Measurements from ENCODE around the gene HECW1.

The HECW1 gene

GRCh38 chr7:43535810-43536585 lies 423.6 kb downstream of the HECW1 start:
- H3K9me3 ChIP-seq (ENCODE audit: control insufficient read depth, insufficient read depth, low read depth, low read length), result no peaks in the 10 kb centered on the region
- TF ChIP-seq KLF1 (tag by site-specific recombination; IDR thresholded peaks at IDR 0.05) (0 out of 2 replicates have a peak, but pooled peaks have one; percentile 36), ZNF132 (tag by site-specific recombination; IDR thresholded peaks at IDR 0.05; ENCODE audit: borderline replicate concordance) (no peak), ZNF626 (tag by site-specific recombination; IDR thresholded peaks at IDR 0.05) (no peak), ZNF398 (tag by site-specific recombination; IDR thresholded peaks at IDR 0.05) (peak; percentile 49; the same call in 1 of the 2 replicates), ZFP69B (tag by site-specific recombination; IDR thresholded peaks at IDR 0.05) (0 out of 2 replicates have a peak, but pooled peaks have one; percentile 61), ZNF529 (tag by site-specific recombination; IDR thresholded peaks at IDR 0.05; ENCODE audit: insufficient replicate concordance) (no peak), ZBTB48 (tag by site-specific recombination; IDR thresholded peaks at IDR 0.05) (no peak), ZNF16 (tag by site-specific recombination; IDR thresholded peaks at IDR 0.05; ENCODE audit: low read depth) (no peak), ZNF221 (tag by site-specific recombination; IDR thresholded peaks at IDR 0.05; ENCODE audit: borderline replicate concordance) (no peak), ZNF692 (tag by site-specific recombination; IDR thresholded peaks at IDR 0.05) (peak; percentile 89)
- TF ChIP-seq, protein P1, sequence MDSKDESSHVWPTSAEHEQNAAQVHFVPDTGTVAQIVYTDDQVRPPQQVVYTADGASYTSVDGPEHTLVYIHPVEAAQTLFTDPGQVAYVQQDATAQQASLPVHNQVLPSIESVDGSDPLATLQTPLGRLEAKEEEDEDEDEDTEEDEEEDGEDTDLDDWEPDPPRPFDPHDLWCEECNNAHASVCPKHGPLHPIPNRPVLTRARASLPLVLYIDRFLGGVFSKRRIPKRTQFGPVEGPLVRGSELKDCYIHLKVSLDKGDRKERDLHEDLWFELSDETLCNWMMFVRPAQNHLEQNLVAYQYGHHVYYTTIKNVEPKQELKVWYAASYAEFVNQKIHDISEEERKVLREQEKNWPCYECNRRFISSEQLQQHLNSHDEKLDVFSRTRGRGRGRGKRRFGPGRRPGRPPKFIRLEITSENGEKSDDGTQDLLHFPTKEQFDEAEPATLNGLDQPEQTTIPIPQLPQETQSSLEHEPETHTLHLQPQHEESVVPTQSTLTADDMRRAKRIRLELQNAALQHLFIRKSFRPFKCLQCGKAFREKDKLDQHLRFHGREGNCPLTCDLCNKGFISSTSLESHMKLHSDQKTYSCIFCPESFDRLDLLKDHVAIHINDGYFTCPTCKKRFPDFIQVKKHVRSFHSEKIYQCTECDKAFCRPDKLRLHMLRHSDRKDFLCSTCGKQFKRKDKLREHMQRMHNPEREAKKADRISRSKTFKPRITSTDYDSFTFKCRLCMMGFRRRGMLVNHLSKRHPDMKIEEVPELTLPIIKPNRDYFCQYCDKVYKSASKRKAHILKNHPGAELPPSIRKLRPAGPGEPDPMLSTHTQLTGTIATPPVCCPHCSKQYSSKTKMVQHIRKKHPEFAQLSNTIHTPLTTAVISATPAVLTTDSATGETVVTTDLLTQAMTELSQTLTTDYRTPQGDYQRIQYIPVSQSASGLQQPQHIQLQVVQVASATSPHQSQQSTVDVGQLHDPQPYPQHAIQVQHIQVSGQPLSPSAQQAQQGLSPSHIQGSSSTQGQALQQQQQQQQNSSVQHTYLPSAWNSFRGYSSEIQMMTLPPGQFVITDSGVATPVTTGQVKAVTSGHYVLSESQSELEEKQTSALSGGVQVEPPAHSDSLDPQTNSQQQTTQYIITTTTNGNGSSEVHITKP (tag by site-specific recombination; IDR thresholded peaks at IDR 0.05), result peak; percentile 86
- TF ChIP-seq, protein P2, sequence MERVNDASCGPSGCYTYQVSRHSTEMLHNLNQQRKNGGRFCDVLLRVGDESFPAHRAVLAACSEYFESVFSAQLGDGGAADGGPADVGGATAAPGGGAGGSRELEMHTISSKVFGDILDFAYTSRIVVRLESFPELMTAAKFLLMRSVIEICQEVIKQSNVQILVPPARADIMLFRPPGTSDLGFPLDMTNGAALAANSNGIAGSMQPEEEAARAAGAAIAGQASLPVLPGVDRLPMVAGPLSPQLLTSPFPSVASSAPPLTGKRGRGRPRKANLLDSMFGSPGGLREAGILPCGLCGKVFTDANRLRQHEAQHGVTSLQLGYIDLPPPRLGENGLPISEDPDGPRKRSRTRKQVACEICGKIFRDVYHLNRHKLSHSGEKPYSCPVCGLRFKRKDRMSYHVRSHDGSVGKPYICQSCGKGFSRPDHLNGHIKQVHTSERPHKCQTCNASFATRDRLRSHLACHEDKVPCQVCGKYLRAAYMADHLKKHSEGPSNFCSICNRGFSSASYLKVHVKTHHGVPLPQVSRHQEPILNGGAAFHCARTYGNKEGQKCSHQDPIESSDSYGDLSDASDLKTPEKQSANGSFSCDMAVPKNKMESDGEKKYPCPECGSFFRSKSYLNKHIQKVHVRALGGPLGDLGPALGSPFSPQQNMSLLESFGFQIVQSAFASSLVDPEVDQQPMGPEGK (tag by site-specific recombination; IDR thresholded peaks at IDR 0.05), result no peak
- ChIA-PET CTCF (interaction anchor here (0.6 kb wide), 1 partner anchor 1653 kb away, joined by 4 read pairs; no protein-coding TSS in a partner anchor), POLR2A (interaction anchor here (2.0 kb wide), 1 partner anchor 47 kb away, joined by 9 read pairs; the partner anchor contains the start of gene STK17A)
- H3K4me1 ChIP-seq (ENCODE audit: control insufficient read depth, insufficient read depth, low read length), result peaks cover 7% of the 10 kb centered on the region; the same call in 1 of the 2 replicates
- H3K27ac ChIP-seq (ENCODE audit: extremely low read depth, low read depth, low read length), result no peak overlapping the region
- H3K4me3 ChIP-seq (ENCODE audit: low read depth, low read length), result no peak overlapping the region
- no peaks in the 10 kb centered on the region for H3K36me3 ChIP-seq (ENCODE audit: control insufficient read depth in 2 of 2, insufficient read depth in 1 of 2, low read length in 2 of 2)

- Histone ChIP-seq H3K9me3 (ENCODE audit: control insufficient read depth, insufficient read depth, low read depth, low read length) (no peaks in the 10 kb centered on the region), H3K27ac (ENCODE audit: extremely low read depth, low read depth, low read length) (no peak overlapping the region), H3K36me3 (ENCODE audit: control insufficient read depth in 2 of 2, insufficient read depth in 1 of 2, low read length in 2 of 2) (no peaks in the 10 kb centered on the region), H3K4me3 (ENCODE audit: low read depth, low read length) (no peak overlapping the region), H3K4me1 (ENCODE audit: control insufficient read depth, insufficient read depth, low read length) (peaks cover 7% of the 10 kb centered on the region; the same call in 1 of the 2 replicates)
- no peak for TF ChIP-seq ZNF529 (tag by site-specific recombination; IDR thresholded peaks at IDR 0.05; ENCODE audit: insufficient replicate concordance)
- no peak for TF ChIP-seq ZNF629 (tag by site-specific recombination; IDR thresholded peaks at IDR 0.05)
- ChIA-PET CTCF (interaction anchor here (0.6 to 1.6 kb wide), 4 partner anchors 46 to 1653 kb away, joined by 3 to 4 read pairs (median 4); partner anchors contain the start of gene STK17A), POLR2A (interaction anchor here (2.0 kb wide), 1 partner anchor 46 kb away, joined by 9 read pairs; the partner anchor contains the start of gene STK17A)
Measured at GRCh38 chr7:43536773-43537172, 424.3 kb downstream of the HECW1 start.
